AG04449 (cell line): ENCODE data around the gene EIF1AD.

ENCODE experiments used
- CTCF ChIA-PET: fragments of 350-600 bp; formaldehyde crosslinking; extraction: SDS; loops from one replicate; lab custom pipeline; 2021; ENCODE audit warnings: antibody characterized with exemption; lab: Yijun Ruan, JAX
- POLR2A ChIA-PET: fragments of 400-600, 350-600 bp; formaldehyde crosslinking; extraction: SDS; loops from one replicate; lab custom pipeline; 2020; ENCODE audit warnings: antibody characterized with exemption, inconsistent platforms; lab: Yijun Ruan, JAX
- DNase-seq: peaks from one replicate; pipeline ENCODE4 v3.0.0-alpha.2; 2010; ENCODE audit warnings: low read depth, low spot score
- H3K4me3 ChIP-seq: 2 replicates; pipeline ENCODE4 v1.5.1; 2011; ENCODE audit warnings: low read depth, mild to moderate bottlenecking, control low read depth, low read length
- TF ChIP-seq, protein P1 (sequence below): IDR thresholded peaks from one replicate; pipeline ENCODE4 v1.5.1; 2011; ENCODE audit warnings: mild to moderate bottlenecking, moderate library complexity, low read length, control low read depth, inconsistent platforms; ENCODE audit not compliant: insufficient read depth; ENCODE audit errors: missing control alignments

EIF1AD gene

DNA sequence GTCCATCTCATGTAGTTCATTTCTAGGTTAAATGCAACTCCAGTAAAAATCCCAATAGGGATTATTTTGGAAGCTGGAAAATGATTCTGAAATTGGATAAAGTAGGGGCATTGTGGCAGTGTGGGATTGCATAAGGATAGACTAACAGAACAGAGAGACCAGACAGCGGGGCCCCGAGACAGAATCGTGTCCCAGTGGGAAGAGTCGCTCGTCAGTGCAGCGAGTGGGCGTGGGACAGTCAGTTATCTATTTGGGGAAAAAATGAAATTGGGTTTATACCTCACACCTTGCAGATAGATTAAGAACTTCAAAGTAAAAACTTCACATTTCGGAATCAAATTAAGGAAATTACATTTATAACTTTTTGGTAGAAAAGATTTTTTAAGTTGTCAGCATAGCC lies 29.8 kb downstream of the EIF1AD start:
- no peak overlapping the region for H3K4me3 ChIP-seq
- POLR2A ChIA-PET: no interaction called here
- TF ChIP-seq, protein P1, sequence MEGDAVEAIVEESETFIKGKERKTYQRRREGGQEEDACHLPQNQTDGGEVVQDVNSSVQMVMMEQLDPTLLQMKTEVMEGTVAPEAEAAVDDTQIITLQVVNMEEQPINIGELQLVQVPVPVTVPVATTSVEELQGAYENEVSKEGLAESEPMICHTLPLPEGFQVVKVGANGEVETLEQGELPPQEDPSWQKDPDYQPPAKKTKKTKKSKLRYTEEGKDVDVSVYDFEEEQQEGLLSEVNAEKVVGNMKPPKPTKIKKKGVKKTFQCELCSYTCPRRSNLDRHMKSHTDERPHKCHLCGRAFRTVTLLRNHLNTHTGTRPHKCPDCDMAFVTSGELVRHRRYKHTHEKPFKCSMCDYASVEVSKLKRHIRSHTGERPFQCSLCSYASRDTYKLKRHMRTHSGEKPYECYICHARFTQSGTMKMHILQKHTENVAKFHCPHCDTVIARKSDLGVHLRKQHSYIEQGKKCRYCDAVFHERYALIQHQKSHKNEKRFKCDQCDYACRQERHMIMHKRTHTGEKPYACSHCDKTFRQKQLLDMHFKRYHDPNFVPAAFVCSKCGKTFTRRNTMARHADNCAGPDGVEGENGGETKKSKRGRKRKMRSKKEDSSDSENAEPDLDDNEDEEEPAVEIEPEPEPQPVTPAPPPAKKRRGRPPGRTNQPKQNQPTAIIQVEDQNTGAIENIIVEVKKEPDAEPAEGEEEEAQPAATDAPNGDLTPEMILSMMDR: no peak
- CTCF ChIA-PET: interaction anchor here (1.0 to 44.9 kb wide), 4 partner anchors 11 to 261 kb away, joined by 3 to 1090 read pairs (median 14); partner anchors contain the start of genes CCDC85B, CTSW, EFEMP2 and FIBP
- no peak for DNase-seq

DNA sequence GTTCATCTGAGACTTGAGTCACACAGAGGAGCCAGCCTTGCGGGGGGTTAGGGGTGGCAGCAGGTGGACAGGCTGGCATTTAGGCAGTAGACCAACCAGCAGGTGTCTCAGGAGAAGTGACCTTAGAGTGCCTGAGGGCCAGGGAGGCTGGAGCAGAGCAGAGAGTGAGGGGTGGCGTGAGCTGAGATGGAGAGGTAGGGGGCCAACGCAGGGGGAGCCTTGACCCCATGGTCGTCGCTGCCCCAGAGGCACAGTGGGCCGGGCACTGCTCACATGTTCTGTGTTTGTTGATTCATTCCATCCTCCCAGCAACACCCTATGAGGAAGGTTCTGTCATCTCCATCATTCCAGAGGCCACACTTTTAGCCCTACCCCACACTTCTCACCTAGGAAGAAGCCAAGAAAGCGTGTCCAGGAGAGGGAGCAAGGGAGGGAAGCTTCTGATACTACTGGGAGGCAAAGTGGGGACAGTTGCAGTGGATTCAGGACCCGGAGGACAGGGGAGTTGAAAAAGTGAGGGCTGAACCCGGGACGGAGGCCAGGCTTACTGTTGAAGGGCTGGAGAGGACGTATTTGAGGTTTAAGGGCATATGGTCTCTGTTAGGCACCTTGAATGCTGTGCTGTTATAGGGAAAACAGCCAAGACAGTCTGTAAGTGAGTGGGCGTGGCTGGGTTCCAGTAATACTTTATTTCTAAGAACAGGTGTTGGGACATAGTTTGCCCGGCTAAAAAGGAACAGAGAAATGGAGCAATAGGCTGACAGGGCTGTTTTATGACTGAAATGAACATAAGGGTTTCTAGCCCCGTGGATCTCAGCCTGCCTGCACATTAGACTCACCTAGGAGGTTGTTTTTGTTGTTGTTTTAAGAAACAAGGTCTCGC lies 33.1 kb downstream of the EIF1AD start:
- POLR2A ChIA-PET: no interaction called here
- TF ChIP-seq, protein P1: no peak
- no peak overlapping the region for H3K4me3 ChIP-seq
- DNase-seq: no peak
- CTCF ChIA-PET: interaction anchor here (1.4 to 44.9 kb wide), 2 partner anchors 11 to 86 kb away, joined by 3 to 1090 read pairs; partner anchors contain the start of genes CCDC85B, CTSW, EFEMP2 and FIBP

DNA sequence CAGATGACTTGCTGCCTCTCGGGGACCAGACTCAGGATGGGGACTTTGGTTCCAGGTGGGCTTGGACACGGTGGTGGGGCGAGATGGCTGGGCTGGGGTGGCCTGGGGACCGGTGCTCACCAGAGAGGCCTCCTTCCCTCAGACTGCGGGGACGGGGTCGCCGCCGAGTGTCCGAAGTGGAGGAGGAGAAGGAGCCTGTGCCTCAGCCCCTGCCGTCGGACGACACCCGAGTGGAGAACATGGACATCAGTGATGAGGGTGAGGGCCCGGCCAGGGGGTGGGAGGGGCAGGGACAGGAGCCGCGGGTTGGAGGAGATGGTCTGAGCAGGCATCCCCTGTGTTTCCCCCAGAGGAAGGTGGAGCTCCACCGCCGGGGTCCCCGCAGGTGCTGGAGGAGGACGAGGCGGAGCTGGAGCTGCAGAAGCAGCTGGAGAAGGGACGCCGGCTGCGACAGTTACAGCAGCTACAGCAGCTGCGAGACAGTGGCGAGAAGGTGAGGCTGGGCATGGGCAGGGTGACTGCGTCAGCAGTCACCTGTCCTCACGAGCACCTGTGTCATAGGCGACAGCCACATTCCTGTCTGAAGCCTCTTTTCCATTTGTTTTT lies 34.5 kb downstream of the EIF1AD start:
- no peak for DNase-seq
- TF ChIP-seq, protein P1: no peak
- ChIA-PET CTCF (interaction anchor here (44.9 kb wide), 1 partner anchor 85 kb away, joined by 1090 read pairs; the partner anchor contains the start of genes CCDC85B, CTSW, EFEMP2 and FIBP), POLR2A (no interaction called here)
- H3K4me3 ChIP-seq: no peak overlapping the region

DNA sequence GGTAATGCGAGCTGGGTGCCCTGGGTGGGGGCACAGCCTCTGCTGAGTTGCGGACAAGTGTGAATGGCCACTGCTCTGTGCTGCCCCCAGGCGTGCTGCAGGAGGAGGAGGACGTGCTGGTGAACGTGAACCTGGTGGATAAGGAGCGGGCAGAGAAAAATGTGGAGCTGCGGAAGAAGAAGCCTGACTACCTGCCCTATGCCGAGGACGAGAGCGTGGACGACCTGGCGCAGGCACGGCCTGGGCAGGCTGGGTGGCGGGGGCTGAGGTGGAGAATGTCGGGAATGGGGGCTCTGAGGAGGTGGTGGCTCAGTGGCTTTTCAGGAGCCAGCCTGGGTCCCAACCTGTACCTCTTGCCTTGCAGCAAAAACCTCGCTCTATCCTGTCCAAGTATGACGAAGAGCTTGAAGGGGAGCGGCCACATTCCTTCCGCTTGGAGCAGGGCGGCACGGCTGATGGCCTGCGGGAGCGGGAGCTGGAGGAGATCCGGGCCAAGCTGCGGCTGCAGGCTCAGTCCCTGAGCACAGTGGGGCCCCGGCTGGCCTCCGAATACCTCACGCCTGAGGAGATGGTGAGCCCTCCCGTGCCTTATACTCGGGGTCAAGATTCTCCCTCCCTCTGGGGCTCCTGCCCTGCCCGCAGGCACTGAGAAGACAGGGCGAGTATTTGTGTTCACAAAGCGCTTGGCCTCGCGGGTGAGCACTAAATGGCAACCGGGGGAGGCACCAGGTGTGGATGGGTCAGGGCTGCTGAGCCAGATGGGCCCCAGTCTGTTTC lies 35.8 kb downstream of the EIF1AD start:
- CTCF ChIA-PET: interaction anchor here (0.6 to 44.9 kb wide), 3 partner anchors 11 to 84 kb away, joined by 3 to 1090 read pairs (median 3); partner anchors contain the start of genes CCDC85B, CTSW, EFEMP2 and FIBP
- TF ChIP-seq, protein P1: no peak
- POLR2A ChIA-PET: no interaction called here
- H3K4me3 ChIP-seq: no peak overlapping the region
- no peak for DNase-seq

DNA sequence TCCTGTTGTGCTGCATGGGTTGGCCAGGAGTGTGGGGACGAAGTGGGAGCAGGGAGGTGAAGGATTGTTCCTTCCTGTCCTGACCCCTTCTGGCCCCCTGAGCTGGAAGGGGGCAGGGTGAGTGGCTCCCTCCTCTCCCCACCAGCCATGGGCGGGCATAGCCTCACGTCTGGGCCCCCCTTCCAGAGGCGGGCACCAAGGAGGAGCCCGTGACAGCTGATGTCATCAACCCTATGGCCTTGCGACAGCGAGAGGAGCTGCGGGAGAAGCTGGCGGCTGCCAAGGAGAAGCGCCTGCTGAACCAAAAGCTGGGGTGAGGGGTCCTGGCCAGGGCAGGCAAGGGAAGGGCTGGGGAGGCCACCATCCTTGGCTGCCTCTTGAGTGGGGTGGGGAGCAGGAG lies 37.1 kb downstream of the EIF1AD start:
- H3K4me3 ChIP-seq: no peak overlapping the region
- DNase-seq: no peak
- ChIA-PET POLR2A (no interaction called here), CTCF (interaction anchor here (0.6 to 44.9 kb wide), 4 partner anchors 10 to 82 kb away, joined by 3 to 1090 read pairs (median 3); partner anchors contain the start of genes BANF1, CCDC85B, CTSW and EFEMP2)
- TF ChIP-seq, protein P1: no peak
